DOHH2 (cell line): ENCODE measurements around the gene PGS1.

Experiments
- CTCF ChIP-seq: fragments of 200-600 bp; sonication (generic); IDR thresholded peaks from one replicate; pipeline ENCODE4 v1.5.1; 2014; ENCODE audit warnings: antibody characterized with exemption, mild to moderate bottlenecking, low read depth, low read length; ENCODE audit not compliant: poor library complexity, severe bottlenecking
- EZH2phosphoT487 ChIP-seq: fragments of 200-600 bp; sonication (generic); IDR thresholded peaks from 2 replicates; pipeline ENCODE4 v1.6.1; 2017; ENCODE audit warnings: borderline replicate concordance, mild to moderate bottlenecking, antibody characterized with exemption, low read length, moderate library complexity, mixed read lengths

GRCh38 chr17:78428025-78428575, 49.7 kb downstream of the PGS1 start:
- TF ChIP-seq CTCF: no peak
- TF ChIP-seq EZH2phosphoT487: no peak
